ENCODE results near the gene SEMA3C.

DNA sequence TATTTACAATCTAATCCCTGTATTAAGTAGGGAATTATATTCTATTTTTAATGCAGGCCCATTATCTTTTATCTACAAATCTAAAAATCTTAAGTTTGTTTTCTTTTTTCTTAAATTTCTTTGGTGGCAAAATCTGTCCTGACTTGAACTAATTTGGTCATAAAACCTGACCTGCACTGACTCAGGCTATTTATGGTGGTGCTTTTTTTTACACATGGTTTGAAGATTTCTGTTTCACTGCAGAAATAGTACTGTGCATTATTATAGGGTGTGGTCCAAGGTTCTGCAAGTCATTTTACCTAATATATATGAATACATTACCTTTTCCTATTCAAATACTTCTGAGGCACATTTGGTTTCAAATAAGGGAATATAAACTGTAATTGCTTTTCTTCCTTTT lies 143.4 kb downstream of the SEMA3C start:
- TF ChIP-seq EZH2 (IDR thresholded peaks at IDR 0.05; ENCODE audit: borderline replicate concordance, insufficient read depth, low read length, poor library complexity, severe bottlenecking) = no peak
- TF ChIP-seq, protein P1, sequence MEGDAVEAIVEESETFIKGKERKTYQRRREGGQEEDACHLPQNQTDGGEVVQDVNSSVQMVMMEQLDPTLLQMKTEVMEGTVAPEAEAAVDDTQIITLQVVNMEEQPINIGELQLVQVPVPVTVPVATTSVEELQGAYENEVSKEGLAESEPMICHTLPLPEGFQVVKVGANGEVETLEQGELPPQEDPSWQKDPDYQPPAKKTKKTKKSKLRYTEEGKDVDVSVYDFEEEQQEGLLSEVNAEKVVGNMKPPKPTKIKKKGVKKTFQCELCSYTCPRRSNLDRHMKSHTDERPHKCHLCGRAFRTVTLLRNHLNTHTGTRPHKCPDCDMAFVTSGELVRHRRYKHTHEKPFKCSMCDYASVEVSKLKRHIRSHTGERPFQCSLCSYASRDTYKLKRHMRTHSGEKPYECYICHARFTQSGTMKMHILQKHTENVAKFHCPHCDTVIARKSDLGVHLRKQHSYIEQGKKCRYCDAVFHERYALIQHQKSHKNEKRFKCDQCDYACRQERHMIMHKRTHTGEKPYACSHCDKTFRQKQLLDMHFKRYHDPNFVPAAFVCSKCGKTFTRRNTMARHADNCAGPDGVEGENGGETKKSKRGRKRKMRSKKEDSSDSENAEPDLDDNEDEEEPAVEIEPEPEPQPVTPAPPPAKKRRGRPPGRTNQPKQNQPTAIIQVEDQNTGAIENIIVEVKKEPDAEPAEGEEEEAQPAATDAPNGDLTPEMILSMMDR (IDR thresholded peaks at IDR 0.05; ENCODE audit: poor library complexity, severe bottlenecking) = no peak

All from neural cell (in vitro differentiated cells).